ENCODE data around the gene ZIC5.

Gene ZIC5

DNA sequence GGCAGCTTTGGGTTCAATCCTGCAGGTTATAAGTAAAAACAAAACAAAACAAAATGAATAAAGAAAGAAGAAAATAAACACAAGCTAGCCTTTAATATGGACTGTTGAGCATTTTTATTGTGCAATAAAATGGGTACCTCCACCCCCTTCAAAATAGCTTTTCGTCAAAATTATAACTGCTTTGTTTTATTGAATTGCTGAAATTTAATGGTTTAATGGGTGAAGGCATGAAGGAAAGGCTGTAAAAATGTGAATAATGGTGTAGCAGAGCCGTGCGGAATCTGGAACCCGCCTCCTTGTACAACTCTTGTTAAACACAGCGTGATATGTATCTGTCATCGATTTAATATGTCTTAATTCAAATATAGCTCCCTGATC, 2.2 kb upstream of the ZIC5 start:
- peaks cover 91% of the 10 kb centered on the region for H3K27me3 ChIP-seq (ENCODE audit: insufficient read depth, low read length)
- no peak overlapping the region for H3K4me3 ChIP-seq (ENCODE audit: low read depth, low read length)
- no peak overlapping the region for H2AFZ ChIP-seq (ENCODE audit: low read length, unreplicated experiment)
- H3K36me3 ChIP-seq (ENCODE audit: insufficient read depth, low read length) = no peaks in the 10 kb centered on the region
- H3K27ac ChIP-seq (ENCODE audit: low read depth, low read length) = no peak overlapping the region
- H3K4me1 ChIP-seq (ENCODE audit: control insufficient read depth, insufficient read depth, low read length, unreplicated experiment) = no peaks in the 10 kb centered on the region
- H3K79me2 ChIP-seq (ENCODE audit: control insufficient read depth, insufficient read depth, low read length, unreplicated experiment) = no peaks in the 10 kb centered on the region

- H3K4me1 ChIP-seq (ENCODE audit: control insufficient read depth, insufficient read depth, low read length, unreplicated experiment) = no peaks in the 10 kb centered on the region
Observed at GRCh38 chr13:99973163-99973807, 1.7 kb upstream of the ZIC5 start.

GRCh38 chr13:99972190-99972731, 694 bp upstream of the ZIC5 start:
- Histone ChIP-seq H3K36me3 (ENCODE audit: insufficient read depth, low read length) (no peaks in the 10 kb centered on the region), H3K27ac (ENCODE audit: low read depth, low read length) (no peak overlapping the region), H3K79me2 (ENCODE audit: control insufficient read depth, insufficient read depth, low read length, unreplicated experiment) (no peaks in the 10 kb centered on the region), H3K4me3 (ENCODE audit: low read depth, low read length) (no peak overlapping the region), H3K4me1 (ENCODE audit: control insufficient read depth, insufficient read depth, low read length, unreplicated experiment) (no peaks in the 10 kb centered on the region), H2AFZ (ENCODE audit: low read length, unreplicated experiment) (no peak overlapping the region), H3K27me3 (ENCODE audit: insufficient read depth, low read length) (peaks cover 91% of the 10 kb centered on the region)

More at GRCh38 chr13:99973163-99973807, 1.7 kb upstream of the ZIC5 start:
- Histone ChIP-seq H3K36me3 (ENCODE audit: insufficient read depth, low read length) (no peaks in the 10 kb centered on the region), H3K27ac (ENCODE audit: low read depth, low read length) (no peak overlapping the region), H3K27me3 (ENCODE audit: insufficient read depth, low read length) (peaks cover 91% of the 10 kb centered on the region), H3K79me2 (ENCODE audit: control insufficient read depth, insufficient read depth, low read length, unreplicated experiment) (no peaks in the 10 kb centered on the region), H2AFZ (ENCODE audit: low read length, unreplicated experiment) (no peak overlapping the region), H3K4me3 (ENCODE audit: low read depth, low read length) (no peak overlapping the region)

- peaks cover 91% of the 10 kb centered on the region for H3K27me3 ChIP-seq (ENCODE audit: insufficient read depth, low read length)
- no peaks in the 10 kb centered on the region for H3K4me1 ChIP-seq (ENCODE audit: control insufficient read depth, insufficient read depth, low read length, unreplicated experiment)
- no peak overlapping the region for H3K27ac ChIP-seq (ENCODE audit: low read depth, low read length)
- no peaks in the 10 kb centered on the region for H3K36me3 ChIP-seq (ENCODE audit: insufficient read depth, low read length)
- no peaks in the 10 kb centered on the region for H3K79me2 ChIP-seq (ENCODE audit: control insufficient read depth, insufficient read depth, low read length, unreplicated experiment)
- H2AFZ ChIP-seq (ENCODE audit: low read length, unreplicated experiment) = no peak overlapping the region
- no peak overlapping the region for H3K4me3 ChIP-seq (ENCODE audit: low read depth, low read length)
Observed at GRCh38 chr13:99970651-99971575, 654 bp downstream of the ZIC5 start.

- Histone ChIP-seq H3K27ac (ENCODE audit: low read depth, low read length) (no peak overlapping the region), H3K27me3 (ENCODE audit: insufficient read depth, low read length) (peaks cover 91% of the 10 kb centered on the region), H2AFZ (ENCODE audit: low read length, unreplicated experiment) (no peak overlapping the region), H3K4me1 (ENCODE audit: control insufficient read depth, insufficient read depth, low read length, unreplicated experiment) (no peaks in the 10 kb centered on the region), H3K79me2 (ENCODE audit: control insufficient read depth, insufficient read depth, low read length, unreplicated experiment) (no peaks in the 10 kb centered on the region), H3K4me3 (ENCODE audit: low read depth, low read length) (no peak overlapping the region), H3K36me3 (ENCODE audit: insufficient read depth, low read length) (no peaks in the 10 kb centered on the region)
Observed at GRCh38 chr13:99969919-99970650, 1.5 kb downstream of the ZIC5 start.

DNA sequence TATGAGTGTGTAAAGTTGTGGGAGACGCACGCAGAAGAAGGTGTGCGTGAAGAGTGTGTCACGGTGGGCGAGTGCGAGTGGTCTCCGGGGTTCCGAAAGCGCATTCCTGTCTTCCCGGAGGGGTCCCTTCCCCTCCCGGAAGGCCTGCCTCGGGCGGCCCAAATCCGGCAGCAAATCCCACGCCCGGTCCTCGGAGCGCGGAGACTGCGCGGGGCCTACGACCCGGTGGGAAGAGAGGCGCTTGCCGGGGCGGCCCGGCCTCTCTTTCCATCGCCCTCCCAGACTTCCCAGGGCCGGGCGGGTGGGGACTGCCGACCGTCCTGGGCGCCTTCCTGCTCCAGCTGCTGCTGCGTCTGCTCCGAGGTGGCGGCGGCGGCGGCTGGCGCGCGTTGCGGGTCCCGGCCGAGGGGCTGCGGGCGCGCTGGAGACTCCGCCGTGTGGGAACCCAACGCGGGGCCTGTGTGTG, 2.1 kb downstream of the ZIC5 start:
- Histone ChIP-seq H3K4me1 (ENCODE audit: control insufficient read depth, insufficient read depth, low read length, unreplicated experiment) (no peaks in the 10 kb centered on the region), H2AFZ (ENCODE audit: low read length, unreplicated experiment) (no peak overlapping the region), H3K36me3 (ENCODE audit: insufficient read depth, low read length) (no peaks in the 10 kb centered on the region), H3K4me3 (ENCODE audit: low read depth, low read length) (no peak overlapping the region), H3K27me3 (ENCODE audit: insufficient read depth, low read length) (peaks cover 87% of the 10 kb centered on the region), H3K27ac (ENCODE audit: low read depth, low read length) (no peak overlapping the region), H3K79me2 (ENCODE audit: control insufficient read depth, insufficient read depth, low read length, unreplicated experiment) (no peaks in the 10 kb centered on the region)

GRCh38 chr13:99968521-99969452, 2.8 kb downstream of the ZIC5 start:
- no peaks in the 10 kb centered on the region for H3K79me2 ChIP-seq (ENCODE audit: control insufficient read depth, insufficient read depth, low read length, unreplicated experiment)
- H2AFZ ChIP-seq (ENCODE audit: low read length, unreplicated experiment) = no peak overlapping the region
- peak overlapping the region; percentile 33; the same call in 1 of the 2 replicates for H3K4me3 ChIP-seq (ENCODE audit: low read depth, low read length)
- H3K36me3 ChIP-seq (ENCODE audit: insufficient read depth, low read length) = no peaks in the 10 kb centered on the region
- H3K27ac ChIP-seq (ENCODE audit: low read depth, low read length) = no peak overlapping the region
- H3K27me3 ChIP-seq (ENCODE audit: insufficient read depth, low read length) = peaks cover 87% of the 10 kb centered on the region
- no peaks in the 10 kb centered on the region for H3K4me1 ChIP-seq (ENCODE audit: control insufficient read depth, insufficient read depth, low read length, unreplicated experiment)

DNA sequence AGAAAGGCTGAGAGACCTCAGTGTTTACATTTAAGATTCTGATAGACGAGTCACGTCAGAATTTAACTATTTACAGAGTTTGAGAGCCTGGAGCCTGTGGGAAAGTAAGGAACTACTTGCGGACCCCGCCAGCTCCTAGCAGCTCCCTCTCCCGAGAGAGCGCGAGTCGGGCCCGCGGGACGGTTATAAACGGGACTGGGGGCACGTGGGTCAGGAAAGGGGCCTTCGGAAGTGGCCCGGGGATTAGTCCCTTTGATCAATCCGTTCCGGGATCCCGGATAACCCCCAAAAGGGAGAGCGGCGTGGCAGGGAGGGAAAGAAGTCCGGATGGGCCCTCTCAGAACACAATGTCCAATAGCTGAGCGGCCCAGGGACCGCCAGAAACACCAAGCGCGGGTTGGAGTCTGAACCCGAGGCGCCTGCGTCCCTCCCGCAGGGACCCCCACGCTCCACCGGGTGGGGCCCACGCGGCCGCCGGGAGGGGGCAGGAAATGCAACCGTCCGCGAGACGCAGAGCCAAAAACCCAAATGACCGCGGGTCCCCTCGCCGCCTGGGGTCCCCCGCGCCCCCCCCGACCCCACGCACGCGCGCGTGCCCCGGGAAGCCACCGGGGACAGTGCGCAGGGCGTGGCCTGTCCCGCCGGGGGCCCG, 3.6 kb downstream of the ZIC5 start:
- H3K4me1 ChIP-seq (ENCODE audit: control insufficient read depth, insufficient read depth, low read length, unreplicated experiment) = no peaks in the 10 kb centered on the region
- peak overlapping the region; percentile 33; the same call in 1 of the 2 replicates for H3K4me3 ChIP-seq (ENCODE audit: low read depth, low read length)
- H3K27ac ChIP-seq (ENCODE audit: low read depth, low read length) = no peak overlapping the region
- H3K79me2 ChIP-seq (ENCODE audit: control insufficient read depth, insufficient read depth, low read length, unreplicated experiment) = no peaks in the 10 kb centered on the region
- no peak overlapping the region for H2AFZ ChIP-seq (ENCODE audit: low read length, unreplicated experiment)
- H3K27me3 ChIP-seq (ENCODE audit: insufficient read depth, low read length) = peaks cover 87% of the 10 kb centered on the region
- no peaks in the 10 kb centered on the region for H3K36me3 ChIP-seq (ENCODE audit: insufficient read depth, low read length)

- Histone ChIP-seq H3K27ac (ENCODE audit: low read depth, low read length) (no peak overlapping the region), H3K79me2 (ENCODE audit: control insufficient read depth, insufficient read depth, low read length, unreplicated experiment) (no peaks in the 10 kb centered on the region), H3K4me3 (ENCODE audit: low read depth, low read length) (no peak overlapping the region), H3K36me3 (ENCODE audit: insufficient read depth, low read length) (no peaks in the 10 kb centered on the region), H3K4me1 (ENCODE audit: control insufficient read depth, insufficient read depth, low read length, unreplicated experiment) (no peaks in the 10 kb centered on the region), H2AFZ (ENCODE audit: low read length, unreplicated experiment) (no peak overlapping the region), H3K27me3 (ENCODE audit: insufficient read depth, low read length) (peaks cover 87% of the 10 kb centered on the region)
Observed at GRCh38 chr13:99967498-99967868, 4.1 kb downstream of the ZIC5 start.

All from ACC112 (cell line).